A673 (cell line): ENCODE results near the gene XPNPEP2. TPM values are rescaled to one million over a fixed set of nuclear protein-coding genes. Genes with fewer than 3 reads are reported as not detected.

Experiments used
- BruUV-seq: library from RNA; stranded (reverse); fragments of 400-500 nt; replicated peaks from 2 replicates; lab custom pipeline; 2021; lab: Mats Ljungman, UMichigan
- CTCF ChIA-PET: fragments of 300-600 bp; sonication (Branson Sonifier 250); formaldehyde crosslinking; loops from one replicate; lab custom pipeline; 2022; ENCODE audit warnings: antibody characterized with exemption; lab: Charles Lee
- POLR2A ChIA-PET: fragments of 300-600 bp; sonication (Branson Sonifier 250); formaldehyde crosslinking; loops from one replicate; lab custom pipeline; 2022; ENCODE audit warnings: antibody characterized with exemption; ENCODE audit not compliant: low non-redundant PET; lab: Charles Lee
- DNase-seq: peaks from one replicate; pipeline ENCODE4 v3.0.0-alpha.2; 2015; ENCODE audit warnings: low spot score
- H3K27ac ChIP-seq: fragments of 200-600 bp; sonication (generic); 2 replicates; pipeline ENCODE4 v1.5.1; 2016; ENCODE audit warnings: mixed run types, low read depth, mild to moderate bottlenecking, mixed read lengths, antibody characterized with exemption, low read length; ENCODE audit not compliant: poor library complexity, severe bottlenecking
- H3K27me3 ChIP-seq: fragments of 200-600 bp; sonication (generic); replicated peaks from 2 replicates; pipeline ENCODE4 v1.6.1; 2017; ENCODE audit warnings: mixed run types, low read depth, mild to moderate bottlenecking, mixed read lengths, antibody characterized with exemption, low read length; ENCODE audit not compliant: insufficient read depth, poor library complexity
- H3K36me3 ChIP-seq: fragments of 200-600 bp; sonication (generic); 2 replicates; pipeline ENCODE4 v1.6.1; 2016; ENCODE audit warnings: mixed run types, mild to moderate bottlenecking, mixed read lengths, antibody characterized with exemption, low read length; ENCODE audit not compliant: insufficient read depth, poor library complexity, severe bottlenecking
- H3K4me1 ChIP-seq: fragments of 200-600 bp; sonication (generic); 2 replicates; pipeline ENCODE4 v1.6.1; 2017; ENCODE audit warnings: mixed run types, mild to moderate bottlenecking, mixed read lengths, antibody characterized with exemption, low read length; ENCODE audit not compliant: insufficient read depth, poor library complexity, severe bottlenecking
- H3K4me3 ChIP-seq: fragments of 200-600 bp; sonication (generic); 2 replicates; pipeline ENCODE4 v1.5.1; 2016; ENCODE audit warnings: low read depth, mixed run types, mild to moderate bottlenecking, mixed read lengths, low read length; ENCODE audit not compliant: poor library complexity, severe bottlenecking
- H3K9me3 ChIP-seq: fragments of 200-600 bp; sonication (generic); 2 replicates; pipeline ENCODE4 v1.6.1; 2016; ENCODE audit warnings: mixed run types, low read depth, mild to moderate bottlenecking, mixed read lengths, antibody characterized with exemption, low read length; ENCODE audit not compliant: poor library complexity, severe bottlenecking
- EZH2 ChIP-seq: fragments of 200-600 bp; sonication (generic); IDR thresholded peaks from 2 replicates; pipeline ENCODE4 v1.6.1; 2017; ENCODE audit warnings: borderline replicate concordance, low read depth, mild to moderate bottlenecking, mixed read lengths, antibody characterized with exemption, low read length; ENCODE audit not compliant: poor library complexity, severe bottlenecking
- intact Hi-C: fragments of 100-400 bp; cut with micrococcal nuclease; formaldehyde crosslinking; loops from one replicate; pipeline ENCODE4 v1.10.0; 2022; ENCODE audit not compliant: unreplicated experiment
- total RNA-seq: library from RNA; stranded (reverse); gene quantifications from 2 replicates; pipeline ENCODE4 v1.2.3, GENCODE V29; 2021
- TF ChIP-seq, protein P1 (sequence below): fragments of 300-800, 200-600 bp; sonication (generic); conservative IDR thresholded peaks from 2 replicates; pipeline ENCODE4 v1.5.1; 2017; ENCODE audit warnings: low read depth, mild to moderate bottlenecking, antibody characterized with exemption, low read length, moderate library complexity, mixed read lengths

The XPNPEP2 gene
- total RNA-seq, 1 experiment from 2014 or later: not detected

DNA sequence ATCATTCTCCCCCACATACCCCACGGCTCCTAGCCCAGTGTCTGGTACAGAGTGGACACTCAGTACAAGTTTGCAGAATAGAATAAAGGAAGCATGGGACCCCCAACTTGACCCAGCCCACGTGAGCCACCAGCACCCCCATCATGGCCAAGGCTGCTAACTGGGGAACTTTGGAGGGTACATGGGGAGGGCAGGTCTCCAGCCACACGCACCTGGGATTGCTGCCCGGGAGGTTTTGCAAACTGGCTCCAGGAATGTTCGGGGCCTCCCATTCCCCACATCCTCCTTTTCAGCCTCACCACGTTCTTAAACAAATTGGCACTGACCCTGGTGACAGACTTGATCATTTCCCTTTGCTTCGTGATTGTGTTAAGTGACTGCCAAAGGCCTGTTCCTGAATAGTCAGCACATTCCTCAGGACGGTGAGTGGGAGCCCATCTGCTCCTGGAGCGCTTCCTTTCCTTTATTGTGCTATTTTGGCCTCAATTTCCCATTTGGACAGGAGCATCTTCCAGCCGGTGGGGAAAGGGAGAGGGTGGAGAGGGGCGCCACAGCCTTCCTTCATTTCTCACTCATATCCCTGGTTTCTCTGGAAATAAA lies 18.7 kb upstream of the XPNPEP2 start:
- Histone ChIP-seq H3K4me3 (no peak overlapping the region), H3K9me3 (no peaks in the 10 kb centered on the region), H3K4me1 (no peaks in the 10 kb centered on the region), H3K27me3 (no peaks in the 10 kb centered on the region), H3K27ac (no peak overlapping the region), H3K36me3 (no peaks in the 10 kb centered on the region)
- no peak for TF ChIP-seq EZH2
- TF ChIP-seq, protein P1, sequence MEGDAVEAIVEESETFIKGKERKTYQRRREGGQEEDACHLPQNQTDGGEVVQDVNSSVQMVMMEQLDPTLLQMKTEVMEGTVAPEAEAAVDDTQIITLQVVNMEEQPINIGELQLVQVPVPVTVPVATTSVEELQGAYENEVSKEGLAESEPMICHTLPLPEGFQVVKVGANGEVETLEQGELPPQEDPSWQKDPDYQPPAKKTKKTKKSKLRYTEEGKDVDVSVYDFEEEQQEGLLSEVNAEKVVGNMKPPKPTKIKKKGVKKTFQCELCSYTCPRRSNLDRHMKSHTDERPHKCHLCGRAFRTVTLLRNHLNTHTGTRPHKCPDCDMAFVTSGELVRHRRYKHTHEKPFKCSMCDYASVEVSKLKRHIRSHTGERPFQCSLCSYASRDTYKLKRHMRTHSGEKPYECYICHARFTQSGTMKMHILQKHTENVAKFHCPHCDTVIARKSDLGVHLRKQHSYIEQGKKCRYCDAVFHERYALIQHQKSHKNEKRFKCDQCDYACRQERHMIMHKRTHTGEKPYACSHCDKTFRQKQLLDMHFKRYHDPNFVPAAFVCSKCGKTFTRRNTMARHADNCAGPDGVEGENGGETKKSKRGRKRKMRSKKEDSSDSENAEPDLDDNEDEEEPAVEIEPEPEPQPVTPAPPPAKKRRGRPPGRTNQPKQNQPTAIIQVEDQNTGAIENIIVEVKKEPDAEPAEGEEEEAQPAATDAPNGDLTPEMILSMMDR: no peak
- ChIA-PET POLR2A (no interaction called here), CTCF (no interaction called here)
- intact Hi-C loops: loop anchor here (2.0 kb wide), 1 partner anchor 25 kb away; no protein-coding TSS in a partner anchor
- BruUV-seq: no TSS peak
- no peak for DNase-seq

DNA sequence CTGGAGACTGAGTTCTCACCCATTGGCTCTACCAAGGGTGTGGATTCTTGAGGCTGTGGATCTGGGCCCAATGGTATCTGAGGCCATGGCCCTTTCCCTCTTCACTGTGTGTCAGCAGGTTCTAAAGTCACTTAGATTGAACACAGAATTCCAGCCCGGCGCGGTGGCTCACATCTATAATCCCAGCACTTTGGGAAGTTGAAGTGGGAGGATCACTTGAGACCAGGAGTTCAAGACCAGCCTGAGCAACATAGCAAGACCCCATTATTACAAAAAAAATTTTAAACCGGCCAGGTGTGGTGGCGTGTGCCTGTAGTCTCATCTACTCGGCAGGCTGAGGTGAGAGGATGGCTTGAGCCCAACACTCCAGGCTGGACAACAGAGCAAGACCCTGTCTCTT lies 18.0 kb upstream of the XPNPEP2 start:
- POLR2A ChIA-PET: no interaction called here
- no peak overlapping the region for H3K27ac ChIP-seq
- TF ChIP-seq, protein P1: no peak
- TF ChIP-seq EZH2: no peak
- H3K4me1 ChIP-seq: no peaks in the 10 kb centered on the region
- no peaks in the 10 kb centered on the region for H3K9me3 ChIP-seq
- no peak for DNase-seq
- H3K27me3 ChIP-seq: no peaks in the 10 kb centered on the region
- no peak overlapping the region for H3K4me3 ChIP-seq
- no TSS peak for BruUV-seq
- intact Hi-C loops: loop anchor here (2.0 kb wide), 1 partner anchor 26 kb away; no protein-coding TSS in a partner anchor
- CTCF ChIA-PET: no interaction called here
- H3K36me3 ChIP-seq: no peaks in the 10 kb centered on the region

DNA sequence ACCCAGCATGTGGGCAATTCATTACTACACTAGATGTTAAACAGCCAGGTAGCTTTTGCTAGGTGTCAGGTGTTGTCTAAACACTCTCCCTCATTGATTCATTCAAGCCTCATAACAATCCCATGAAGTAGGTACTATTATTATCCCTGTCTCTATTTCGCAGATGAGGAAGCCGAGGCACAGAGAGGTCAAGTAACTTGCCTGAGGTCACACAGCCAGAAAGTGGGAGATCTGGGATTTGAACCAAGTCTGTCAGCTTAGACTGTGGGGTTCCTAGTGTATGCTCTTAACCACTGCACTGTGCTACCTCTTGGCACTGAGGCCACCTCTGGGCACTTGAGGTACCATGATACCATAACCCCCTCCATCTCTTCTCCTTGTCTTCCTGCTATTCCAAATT lies 17.4 kb upstream of the XPNPEP2 start:
- CTCF ChIA-PET: no interaction called here
- Histone ChIP-seq H3K9me3 (no peaks in the 10 kb centered on the region), H3K36me3 (no peaks in the 10 kb centered on the region), H3K27me3 (no peaks in the 10 kb centered on the region), H3K27ac (no peak overlapping the region), H3K4me3 (no peak overlapping the region), H3K4me1 (no peaks in the 10 kb centered on the region)
- DNase-seq: no peak
- TF ChIP-seq EZH2: no peak
- TF ChIP-seq, protein P1: no peak
- no TSS peak for BruUV-seq
- intact Hi-C loops: loop anchor here (2.0 kb wide), 1 partner anchor 27 kb away; no protein-coding TSS in a partner anchor
- POLR2A ChIA-PET: no interaction called here
